GM19025 (cell line): Measurements from ENCODE around the gene FOXF1.

Source experiments
- ATAC-seq: cut with Tn5 transposase; IDR thresholded peaks from one replicate; pipeline ENCODE4 v1.9.1; 2021; ENCODE audit warnings: mild to moderate bottlenecking, low read depth, moderate library complexity; ENCODE audit not compliant: unreplicated experiment

The FOXF1 gene

DNA sequence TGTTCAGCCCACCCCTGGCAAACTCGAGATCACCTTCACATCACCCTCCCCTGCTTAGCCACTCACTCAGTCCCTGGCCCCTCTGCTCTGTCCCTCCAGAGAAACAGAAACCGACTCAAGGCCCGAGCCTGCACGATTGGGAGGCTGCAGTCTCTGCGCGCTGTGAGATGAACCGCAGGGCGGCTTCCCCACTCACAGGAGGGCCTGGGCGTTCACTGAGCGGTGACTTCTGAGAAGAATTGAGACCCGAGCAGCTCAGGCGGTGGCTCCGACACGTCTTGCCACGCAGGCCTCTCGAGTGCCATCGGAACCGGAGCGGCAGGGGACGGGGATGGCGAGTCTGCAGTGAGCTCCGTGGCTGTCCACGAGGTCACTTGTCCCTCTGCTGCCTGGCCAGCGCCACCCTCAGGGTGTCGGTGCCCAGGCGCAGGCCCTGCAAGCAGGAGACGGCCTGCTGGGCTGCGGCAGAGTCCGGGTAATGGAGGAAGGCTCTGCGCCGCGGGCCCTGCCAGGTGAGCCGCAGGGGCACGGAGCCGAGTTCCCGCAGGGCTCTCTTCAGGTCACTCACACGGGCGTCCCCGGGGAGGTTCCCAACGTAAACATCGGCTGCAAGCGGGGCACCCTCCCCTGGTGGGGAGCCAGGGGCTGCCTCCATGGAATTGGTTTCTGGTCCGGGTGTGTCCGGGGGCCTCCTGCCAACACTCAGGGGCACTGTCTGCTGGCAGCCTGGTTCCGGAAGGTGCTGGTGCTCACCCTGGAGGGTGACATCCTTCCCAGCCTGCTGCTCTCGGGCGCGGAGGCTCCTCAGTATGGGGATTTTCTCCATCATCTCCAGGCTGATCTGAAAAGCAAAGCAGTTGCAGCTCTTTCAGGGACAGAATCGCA is 21.6 kb downstream of the FOXF1 start:
- no peak for ATAC-seq

DNA sequence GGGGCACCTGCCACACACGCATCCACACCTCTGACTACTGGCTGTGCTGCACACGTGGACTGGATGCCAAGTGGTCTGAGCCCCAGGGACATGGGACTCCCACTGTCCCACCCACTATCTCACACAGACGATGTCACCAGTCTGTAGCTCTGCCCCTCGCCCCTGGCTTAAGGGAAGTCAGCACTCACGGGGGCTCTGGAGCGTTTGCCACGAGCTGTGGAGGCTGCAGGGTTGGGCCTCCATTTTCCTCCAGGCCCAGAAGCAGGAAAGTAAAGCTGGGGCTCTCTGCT is 22.1 kb downstream of the FOXF1 start:
- no peak for ATAC-seq

DNA sequence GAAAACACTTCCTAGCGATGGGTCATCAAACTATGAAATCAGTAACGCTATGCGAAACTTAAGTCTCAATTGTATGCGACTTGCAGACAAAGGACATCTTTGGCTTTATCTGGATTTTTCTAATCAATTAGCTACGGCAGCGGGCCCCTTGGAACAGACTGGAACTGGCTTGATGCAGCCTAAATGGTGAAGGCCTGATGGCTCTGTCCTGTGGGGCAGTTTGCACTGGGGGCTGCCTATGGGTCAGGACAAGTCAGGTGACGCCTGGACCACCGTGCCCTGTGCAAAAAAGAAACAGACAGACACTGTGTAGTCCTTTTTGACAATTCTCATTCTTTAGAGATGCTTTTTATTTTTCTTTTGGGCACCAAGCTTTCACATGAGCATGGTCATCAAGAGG is 22.7 kb downstream of the FOXF1 start:
- no peak for ATAC-seq

DNA sequence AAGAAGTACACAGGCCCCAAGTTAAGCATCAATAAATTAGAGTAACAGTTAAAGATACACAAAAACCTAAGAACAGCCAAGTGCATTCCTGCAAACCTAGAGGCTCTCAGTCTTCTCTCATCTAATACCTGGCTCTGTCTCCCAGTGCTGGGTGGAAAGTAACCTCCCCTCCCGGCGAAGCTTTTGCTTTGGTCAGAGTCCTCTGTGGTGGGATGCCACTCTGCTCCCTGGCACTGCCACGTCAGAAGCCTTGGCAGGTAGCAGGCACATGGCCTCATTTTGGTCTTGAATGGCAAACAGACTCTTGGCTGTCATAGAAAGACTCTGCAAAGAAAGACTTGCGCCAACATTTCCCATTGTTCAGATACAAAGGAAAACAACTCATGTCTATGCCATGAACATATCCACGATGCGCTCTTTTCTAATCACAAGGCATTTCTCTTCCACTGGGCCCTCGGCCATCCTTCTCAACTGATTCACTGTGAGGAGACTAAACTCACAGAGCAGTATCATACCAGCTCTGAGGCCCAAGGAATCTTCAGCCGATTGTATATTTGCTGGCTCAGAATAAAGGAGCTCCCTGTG is 23.5 kb downstream of the FOXF1 start:
- ATAC-seq, result no peak

DNA sequence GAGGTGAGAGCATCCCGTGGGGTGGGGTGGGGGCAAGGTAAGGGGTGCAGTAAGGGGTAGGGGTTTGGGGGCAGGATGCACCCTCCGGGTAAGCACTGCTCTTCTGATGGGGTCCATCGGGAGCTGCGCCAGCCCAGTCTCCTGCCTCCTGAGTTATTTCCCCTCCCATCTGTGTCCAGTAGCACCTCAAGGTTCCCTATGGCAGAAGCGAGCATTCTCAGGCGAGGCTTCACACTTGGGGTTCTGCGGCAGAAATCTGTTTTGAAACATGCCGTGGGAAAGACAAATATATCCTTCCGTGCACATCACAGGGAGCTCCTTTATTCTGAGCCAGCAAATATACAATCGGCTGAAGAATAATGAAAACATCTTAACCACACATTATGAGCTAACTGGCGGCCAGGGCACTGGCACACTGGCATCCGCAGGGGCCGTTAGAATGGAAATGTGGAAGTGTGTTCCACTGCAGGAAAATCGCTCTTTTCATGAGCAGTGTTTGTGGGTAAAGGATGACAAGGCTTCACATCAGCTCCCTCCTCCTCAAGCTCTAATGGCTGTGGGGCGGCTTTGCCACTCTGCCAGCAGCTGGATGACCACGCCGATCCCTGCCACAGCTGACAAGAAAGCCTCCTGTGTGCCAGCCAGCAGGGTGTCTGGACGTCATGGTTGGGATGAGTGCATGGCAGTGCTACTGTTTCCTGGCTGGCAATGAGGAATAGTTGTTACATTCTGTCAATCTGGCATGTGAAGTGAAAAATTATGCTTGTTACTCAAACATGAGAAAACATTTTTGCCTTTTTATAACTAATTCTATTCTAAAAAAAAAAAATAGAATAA is 24.7 kb downstream of the FOXF1 start:
- ATAC-seq, result no peak

DNA sequence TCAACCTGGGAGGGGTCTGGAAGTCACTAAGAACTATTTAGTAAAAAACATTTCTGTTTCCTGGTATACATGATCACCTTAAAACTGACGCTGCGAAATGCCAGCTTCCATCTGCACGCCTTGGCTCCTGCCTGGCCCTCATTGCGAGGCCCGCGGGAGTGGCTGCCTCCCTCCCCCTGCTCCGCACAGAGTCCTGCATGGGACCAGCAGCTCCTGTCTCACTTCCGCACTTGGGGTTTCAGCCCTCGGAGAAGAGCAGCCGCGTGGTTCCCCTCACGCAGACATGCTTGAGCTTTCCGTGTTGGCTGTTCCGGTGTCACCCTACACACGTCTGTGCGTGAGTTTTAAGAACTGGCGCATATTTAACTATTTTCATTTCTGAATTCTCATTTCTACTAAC is 26.3 kb downstream of the FOXF1 start:
- ATAC-seq, result no peak

DNA sequence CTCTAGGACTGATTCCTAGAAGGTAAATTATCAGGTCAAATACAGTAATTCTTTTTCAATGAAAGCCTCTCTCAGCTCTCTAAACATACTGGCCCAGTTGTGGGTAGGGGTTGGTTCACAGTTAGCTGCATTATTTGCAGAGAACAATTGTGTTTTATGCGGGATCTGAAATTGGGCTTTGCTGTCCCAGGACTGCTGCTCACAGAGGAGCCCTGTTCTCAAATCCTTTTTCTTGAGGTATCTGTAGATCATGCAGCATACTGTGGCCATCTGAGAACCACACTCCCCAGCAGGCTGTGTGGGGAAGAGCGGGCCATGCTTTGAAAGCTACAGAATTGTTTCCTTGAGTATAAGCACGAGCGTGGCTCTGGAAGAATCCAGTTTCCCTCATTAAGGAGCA is 27.2 kb downstream of the FOXF1 start:
- no peak for ATAC-seq

DNA sequence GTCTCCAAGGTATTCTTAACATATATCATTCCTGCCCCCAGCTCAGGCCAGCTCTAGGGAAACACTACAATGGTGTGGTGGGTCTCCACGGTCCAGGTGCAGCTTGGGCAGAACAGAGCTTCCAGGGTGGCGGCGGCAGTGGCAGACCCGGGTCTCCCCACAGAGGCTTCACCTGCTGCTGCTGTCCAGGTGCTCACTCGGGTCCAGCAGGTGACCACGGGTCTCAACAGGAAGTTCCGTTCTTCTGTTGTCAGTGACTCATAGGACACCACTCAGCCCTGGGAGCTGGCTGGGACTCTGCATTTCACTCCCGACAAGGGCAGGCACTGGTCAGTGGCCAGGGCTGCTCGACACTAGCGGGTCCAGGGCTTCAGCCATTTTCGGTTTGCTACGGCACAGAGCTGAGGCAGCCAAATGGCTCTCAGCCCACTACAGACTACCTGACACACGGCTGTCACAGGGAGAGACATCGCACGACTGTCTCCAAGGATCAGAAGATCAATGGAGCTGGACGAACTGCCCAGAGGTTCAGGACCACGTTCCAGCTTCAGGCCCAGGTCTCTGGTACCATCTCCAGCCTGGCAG is 28.0 kb downstream of the FOXF1 start:
- ATAC-seq, result no peak

DNA sequence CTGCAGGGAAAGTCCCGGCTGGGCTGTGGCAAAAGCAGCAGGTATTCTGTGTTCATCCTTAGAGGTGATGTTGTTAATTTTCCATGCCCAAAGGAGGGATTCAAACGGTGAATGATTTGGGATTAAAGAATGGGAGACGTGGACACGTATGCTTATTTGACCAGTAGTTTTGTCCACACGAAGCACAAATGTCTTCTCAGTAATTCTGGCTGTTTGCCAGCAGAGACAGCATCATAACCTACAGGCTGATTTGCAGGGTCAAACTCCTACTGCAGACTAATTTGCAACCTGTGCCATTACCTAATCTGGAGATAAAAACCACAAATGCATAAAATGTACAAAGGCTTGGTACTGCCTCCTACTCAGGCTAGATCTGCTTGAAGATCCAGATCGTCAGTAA is 30.6 kb downstream of the FOXF1 start:
- no peak for ATAC-seq

DNA sequence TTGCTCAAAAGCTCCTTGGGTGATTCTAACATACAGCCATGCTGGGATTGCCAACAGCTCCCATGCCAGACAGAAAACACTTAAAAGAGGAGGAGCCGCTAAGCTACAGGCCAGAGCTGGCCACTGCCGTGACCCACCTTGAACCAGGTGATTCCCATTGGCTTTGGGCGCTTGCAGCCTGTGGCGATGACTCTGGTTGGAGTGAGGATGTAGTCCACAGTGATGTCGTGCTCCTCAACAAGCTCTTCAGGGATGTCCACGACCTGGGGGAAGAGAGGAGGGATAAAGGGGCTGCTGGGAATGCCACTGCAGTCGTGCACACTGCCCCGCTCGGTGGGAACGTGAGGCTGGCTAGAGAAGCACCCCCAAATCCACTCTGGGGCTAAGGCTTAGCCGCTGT is 31.2 kb downstream of the FOXF1 start:
- ATAC-seq, result no peak

DNA sequence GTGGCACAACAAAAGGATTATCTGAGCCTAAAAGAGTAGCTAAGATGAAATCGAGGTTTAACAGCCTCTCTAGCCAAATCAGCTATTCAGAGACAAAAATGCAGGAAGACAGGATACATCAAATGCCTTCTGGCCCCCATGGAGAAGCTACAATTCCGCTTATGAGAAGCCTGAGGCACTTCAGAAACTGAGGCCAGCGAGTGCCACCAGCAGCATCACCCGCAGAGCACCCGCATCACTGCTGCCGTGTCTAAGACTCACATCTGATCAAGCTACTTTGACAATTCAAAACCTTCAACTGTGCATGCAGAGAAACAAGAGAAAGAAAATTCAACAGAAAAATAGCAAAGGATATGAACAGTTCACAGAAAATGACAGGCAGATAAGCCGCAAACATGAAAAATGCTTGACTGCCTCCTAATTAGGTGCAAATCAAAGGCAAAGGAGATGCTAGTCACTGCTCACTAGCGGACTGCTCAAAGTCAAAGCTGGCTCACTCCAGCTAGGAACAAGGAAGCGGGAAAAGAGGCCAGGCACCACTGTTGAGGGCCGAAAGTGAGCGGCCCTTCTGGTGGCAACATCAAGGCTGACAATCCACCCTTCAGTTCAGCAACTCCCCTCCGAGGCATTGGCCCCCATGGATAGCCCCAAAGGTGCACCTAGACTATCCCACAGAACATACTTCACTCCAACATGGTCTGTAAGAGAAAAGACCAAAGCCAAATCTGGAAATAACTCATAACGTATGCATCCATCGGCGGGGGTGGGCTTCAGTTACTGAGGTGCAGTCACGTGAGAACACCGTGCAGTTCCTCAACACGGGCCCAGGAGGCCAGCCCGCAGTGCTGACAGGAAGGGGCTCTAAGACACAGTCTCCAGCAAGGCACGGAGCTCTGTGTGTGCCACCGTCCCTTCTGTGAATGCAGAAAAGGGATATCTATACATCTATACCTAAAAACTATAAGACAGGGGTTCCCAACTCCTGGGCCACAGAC is 32.7 kb downstream of the FOXF1 start:
- no peak for ATAC-seq

DNA sequence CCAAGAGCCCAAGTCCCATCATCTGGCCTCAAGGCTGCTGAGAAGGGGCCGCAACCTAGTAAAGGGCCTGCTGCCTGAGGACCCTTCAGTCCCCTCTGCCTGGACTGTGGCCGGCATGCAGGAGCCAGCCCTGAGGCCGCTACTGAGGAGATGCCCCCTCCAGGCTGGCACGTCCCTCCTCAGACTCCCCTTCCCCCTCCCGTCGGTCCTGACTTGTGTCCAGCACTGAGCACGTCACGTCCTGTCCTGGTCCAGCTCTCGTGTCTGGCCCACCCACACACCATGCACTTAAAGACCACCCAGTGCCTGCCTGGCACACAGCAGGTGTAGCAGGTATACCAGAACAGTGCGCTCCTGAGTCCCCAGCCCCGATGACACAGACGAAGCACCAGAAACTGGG is 35.2 kb downstream of the FOXF1 start:
- no peak for ATAC-seq

DNA sequence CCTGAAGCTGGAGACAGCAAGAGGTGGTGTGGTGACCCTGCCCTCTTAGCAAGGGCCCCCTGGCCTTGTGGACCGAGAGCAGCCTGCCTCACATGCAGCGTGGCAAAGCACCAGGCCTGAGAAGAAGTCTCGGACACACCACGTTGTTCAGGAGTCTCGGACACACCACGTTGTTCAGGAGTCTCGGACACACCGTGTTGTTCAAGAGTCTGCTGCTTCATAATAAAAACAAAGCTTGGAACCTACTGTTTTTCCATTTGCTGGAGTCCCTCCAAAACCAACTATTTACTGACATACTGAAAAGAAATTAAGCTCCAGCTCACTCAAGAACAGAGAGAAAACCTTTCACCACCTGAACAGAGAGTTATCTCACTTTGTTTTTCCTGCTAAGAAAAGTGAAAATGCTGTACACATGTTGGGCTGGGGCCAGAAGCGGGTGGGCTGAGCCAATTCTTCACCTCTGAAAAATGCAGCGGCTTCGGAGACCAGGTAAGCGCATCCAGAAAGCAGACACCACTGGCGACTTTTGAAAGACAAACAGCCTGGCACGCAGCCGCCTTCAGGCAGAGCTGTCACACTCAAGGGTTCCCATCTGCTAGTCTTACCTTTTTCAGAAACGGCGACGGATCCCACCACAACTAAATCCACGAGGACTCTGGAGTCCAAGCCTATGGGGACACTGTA is 35.8 kb downstream of the FOXF1 start:
- no peak for ATAC-seq

DNA sequence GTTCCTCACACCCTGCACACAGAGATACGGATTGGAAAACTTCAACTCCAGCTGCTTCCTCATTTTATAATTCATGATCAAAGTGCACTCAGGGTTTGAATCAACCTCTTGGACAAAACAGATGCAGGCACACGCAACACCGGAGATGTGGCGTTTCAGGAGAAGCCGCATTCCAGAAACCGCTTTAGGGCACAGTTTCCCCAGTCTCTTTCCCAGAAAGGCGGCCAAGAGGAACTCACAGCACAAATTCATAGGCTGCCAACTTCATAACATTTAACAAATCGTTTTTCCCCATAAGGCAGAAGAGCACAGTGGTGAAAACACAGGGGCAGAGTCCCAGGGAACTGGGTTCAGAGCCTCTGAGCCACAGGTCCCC is 36.3 kb downstream of the FOXF1 start:
- ATAC-seq, result no peak

DNA sequence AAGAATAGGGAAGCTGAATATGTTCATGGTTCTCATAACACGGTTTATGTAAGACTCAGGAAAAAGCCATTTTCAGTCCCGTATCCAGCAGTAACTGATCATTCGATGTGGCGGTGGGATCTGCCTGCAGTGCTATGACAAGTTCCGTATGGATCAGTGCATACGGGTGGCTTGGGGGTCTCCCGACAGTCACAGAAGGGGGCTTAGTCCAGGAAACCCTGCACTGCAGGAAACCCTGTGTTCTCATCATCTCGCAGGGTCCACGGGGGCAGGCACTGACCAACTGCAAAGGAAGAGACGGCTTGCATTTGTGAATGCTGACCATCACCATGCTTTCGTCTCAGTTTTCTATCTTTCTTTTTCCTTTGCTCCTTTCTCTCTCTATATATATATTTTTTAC is 37.0 kb downstream of the FOXF1 start:
- ATAC-seq, result no peak

DNA sequence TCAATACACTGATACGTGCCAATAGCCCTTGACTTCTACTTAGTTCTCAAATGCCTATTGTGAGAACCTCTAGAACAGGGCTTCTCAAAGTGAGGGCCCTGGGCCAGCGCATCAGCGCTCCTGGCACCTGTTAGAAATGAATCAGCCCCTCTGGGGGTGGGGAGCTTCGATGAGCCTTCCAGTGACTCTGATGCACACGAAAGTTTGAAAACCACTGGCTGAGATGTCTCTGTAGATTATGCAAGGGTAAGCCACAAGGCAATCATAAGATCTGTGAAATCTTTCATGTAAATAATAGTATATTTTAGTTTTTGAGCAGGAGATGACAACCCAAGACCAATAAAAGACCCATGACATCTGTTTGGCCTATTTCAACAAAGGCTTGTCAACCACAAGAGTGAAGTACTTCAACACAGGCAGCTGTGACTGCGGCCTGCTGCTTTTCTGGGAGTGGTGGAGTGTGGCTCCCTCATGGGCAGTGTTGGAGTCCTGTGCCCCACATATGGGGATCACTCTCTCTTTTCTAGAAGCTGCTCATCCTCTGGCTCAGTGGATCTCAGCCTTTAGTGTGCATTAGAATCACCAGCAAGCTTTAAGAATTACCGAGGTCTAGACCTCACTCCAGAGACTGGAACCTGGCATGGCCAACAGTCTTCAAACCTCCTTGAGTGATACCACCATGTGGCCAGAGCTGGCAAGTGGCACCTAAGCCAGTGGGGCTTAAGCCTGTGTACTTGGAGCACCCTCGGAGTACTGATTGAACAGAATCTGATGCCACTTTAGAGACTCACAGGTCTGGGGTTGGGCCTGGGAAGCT is 39.0 kb downstream of the FOXF1 start:
- ATAC-seq, result no peak

DNA sequence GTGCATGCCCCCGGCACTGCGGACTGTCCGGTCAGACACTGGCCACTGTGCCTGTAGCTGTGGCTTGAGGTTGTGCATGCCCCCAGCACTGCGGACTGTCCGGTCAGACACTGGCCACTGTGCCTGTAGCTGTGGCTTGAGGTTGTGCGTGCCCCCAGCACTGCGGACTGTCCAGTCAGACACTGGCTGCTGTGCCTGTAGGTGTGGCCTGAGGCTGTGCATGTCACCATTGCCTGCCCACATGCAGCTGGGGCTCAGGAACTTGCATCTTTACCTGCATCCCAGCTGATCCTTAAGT is 39.5 kb downstream of the FOXF1 start:
- no peak for ATAC-seq

DNA sequence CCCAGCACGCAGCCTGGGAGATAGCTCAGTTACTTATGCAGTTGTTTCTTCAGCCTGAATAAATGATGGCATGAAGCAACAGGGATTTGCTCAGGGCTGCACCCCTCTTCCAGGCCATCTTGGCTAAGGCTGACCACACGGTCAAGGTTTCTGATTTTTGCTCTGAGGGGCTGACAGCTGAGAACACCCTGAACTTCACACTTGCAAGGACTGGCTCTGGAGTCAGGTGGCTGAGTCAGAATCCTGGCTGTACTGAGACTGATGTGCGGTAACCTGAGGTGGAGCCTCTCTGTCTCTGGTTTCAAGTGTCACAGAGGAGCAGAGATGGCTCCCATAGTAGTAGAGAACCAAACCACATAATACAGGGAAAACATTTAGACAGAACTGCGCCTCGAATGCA is 40.0 kb downstream of the FOXF1 start:
- no peak for ATAC-seq

DNA sequence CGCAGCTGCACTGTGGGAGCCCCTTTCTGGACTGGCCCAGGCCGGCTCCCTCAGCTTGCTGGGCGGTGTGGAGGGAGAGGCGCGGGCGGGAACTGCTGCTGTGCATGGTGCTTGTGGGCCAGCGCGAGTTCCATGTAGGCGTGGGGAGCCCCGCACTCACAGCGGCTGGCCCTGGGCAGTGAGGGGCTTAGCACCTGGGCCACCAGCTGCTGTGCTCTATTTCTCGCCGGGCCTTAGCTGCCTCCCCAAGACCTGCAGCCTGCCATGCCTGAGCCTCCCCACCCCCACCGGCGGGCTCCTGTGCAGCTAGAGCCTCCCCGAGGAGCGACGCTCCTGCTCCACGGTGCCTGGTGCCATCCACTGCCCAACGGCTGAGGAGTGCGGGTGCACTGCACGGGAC is 43.0 kb downstream of the FOXF1 start:
- ATAC-seq, result no peak
